Stimulated activated CD4-positive, alpha-beta T cell treated with anti-CD3 and anti-CD28 coated beads, Interleukin-4, amount 100 ng/mL, for 4 hours (primary cell): Measurements from ENCODE around the gene ACADM.
"Not testable (repeated sequence)": the region's sequence is repeated elsewhere in the genome, so short reads cannot be mapped to it uniquely, and the experiment has no call there.

ENCODE experiments used
- DNase-seq, 2 experiments: peaks; one replicate each; pipeline ENCODE4 v3.0.0-alpha.2; 2020

Gene ACADM

DNA sequence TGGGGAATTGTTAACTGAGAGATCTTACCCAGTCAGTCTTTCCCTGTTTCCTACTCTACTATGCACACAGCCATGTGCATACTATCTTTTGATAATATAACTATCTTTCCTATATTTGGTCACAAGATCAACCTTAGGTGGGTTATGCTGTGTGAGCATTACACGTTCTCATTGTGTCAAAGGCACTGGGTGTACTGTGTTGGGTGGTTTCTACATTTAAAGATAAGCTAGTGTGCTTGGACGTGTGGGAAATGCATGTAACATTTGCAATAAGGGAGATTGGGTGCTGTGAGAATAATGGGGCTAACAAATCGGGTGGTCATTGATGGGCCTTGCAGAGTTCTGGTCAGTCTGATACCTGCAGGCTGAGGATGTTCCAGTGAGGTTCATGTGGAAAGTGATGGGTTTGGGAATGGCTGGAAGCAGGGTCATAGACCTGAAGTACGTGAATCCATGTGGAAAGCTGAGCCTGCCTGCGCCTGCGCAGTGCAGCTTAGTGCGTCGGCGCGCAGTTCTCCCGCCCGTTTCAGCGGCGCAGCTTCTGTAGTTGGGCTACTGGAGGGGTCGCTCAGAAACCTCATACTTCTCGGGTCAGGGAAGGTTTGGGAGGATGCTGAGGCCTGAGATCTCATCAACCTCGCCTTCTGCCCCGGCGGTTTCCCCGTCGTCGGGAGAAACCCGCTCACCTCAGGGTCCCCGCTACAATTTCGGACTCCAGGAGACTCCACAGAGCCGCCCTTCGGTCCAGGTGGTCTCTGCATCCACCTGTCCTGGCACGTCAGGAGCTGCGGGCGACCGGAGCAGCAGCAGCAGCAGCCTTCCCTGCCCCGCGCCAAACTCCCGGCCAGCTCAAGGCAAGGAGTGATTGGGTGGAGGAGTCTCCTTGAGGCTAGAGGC, 72.1 kb downstream of the ACADM start, which contains the start of gene MSH4:
MSH4 (plus strand) TSS at position 507 of the 897 bp plus-strand sequence; CDS start at position 611, 104 bp downstream.
- DNase-seq, result no peak

DNA sequence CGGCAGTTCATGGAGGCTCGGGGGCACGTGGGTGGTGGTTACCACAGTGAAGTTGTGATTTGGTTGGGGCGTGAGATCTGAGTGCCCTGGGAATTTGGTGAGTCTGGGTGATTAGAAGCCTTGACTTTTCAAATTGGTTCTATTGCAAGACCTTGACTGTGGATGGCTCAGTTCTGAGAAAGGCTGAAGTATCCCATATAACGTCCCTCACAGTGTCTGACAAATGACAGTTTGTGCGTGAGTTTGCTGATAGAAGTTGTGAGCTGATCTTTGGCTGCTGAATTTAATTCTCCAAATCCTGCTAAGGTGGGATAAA, 72.7 kb downstream of the ACADM start:
- DNase-seq, result no peak

DNA sequence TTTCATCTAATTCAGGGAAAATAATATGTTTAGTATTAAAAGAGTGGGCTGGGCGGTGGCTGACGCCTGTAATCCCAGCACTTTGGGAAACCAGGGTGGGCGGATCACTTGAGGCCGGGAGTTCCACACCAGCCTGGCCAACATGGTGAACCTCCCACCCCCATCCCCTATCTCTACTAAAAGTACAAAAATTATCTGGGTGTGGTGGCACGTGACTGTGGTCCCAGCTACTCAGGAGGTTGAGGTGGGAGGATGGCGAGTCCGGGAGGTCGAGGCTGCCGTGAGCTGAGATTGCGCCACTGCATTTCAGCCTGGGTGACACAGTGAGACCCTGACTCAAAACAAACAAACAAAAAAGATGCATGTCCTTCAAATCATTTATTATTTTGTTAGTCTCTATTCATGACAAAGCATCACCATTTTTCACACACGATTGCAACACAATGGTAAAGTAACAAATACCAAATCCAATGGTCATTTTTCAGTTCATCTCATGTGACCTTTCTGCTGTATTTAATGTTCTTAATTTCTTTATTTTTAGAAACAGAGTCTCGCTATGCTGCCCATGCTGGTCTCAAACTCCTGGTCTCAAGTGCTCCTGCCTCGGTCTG, 73.2 kb downstream of the ACADM start:
- DNase-seq, result no peak

DNA sequence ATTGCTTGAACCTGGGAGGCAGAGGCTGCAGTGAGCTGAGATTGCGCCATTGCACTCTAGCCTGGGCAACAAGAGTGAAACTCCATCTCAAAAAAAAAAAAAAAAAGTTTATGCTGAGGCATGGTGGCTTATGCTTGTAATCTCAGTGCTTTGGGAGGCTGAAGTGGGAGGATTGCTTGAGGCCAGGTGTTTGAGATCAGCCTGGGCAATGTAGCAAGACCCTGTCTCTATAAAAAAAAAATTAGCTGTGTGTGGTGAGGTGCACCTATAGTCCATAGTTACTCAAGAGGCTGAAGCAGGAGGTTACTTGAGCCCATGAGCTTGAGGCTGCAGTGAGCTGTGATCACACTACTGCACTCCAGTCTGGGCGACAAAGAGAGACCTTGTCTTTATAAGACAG, 77.0 kb downstream of the ACADM start:
- DNase-seq, result not testable (repeated sequence)

DNA sequence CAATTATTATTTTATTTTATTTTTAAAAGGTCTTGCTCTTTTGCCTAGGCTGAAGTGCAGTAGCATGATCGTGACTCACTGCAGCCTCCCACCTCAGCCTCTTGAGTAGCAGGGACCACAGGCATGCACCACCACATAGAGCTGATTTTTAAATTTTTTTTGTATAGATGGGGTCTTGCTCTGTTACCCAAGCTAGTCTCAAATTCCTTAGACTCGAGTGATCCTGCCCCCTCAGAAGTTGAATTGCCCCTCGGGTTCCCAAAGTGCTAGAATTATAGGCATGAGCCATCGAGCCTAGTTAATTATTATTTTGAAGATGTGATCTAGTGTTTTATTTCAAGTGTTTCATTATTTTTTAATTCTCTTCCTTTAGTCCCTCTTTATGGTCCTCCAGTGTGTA, 84.4 kb downstream of the ACADM start:
- no peak for DNase-seq

DNA sequence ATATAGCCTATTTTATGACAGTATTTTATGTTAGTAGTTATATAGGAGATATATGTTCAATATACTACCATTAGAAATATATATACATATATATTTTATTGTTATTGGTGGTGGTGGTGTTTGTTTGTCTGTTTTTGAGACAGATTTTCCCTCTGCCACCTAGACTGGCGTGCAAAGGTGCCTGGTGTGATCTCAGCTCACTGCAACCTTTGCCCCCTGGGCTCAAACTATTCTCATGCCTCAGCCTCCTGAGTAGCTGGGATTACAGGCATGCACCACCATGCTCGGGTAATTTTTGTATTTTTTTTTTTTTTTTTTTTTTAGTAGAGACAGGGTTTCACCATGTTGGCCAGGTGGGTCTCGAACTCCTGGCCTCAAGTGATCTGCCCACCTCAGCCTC, 85.6 kb downstream of the ACADM start:
- not testable (repeated sequence) for DNase-seq

DNA sequence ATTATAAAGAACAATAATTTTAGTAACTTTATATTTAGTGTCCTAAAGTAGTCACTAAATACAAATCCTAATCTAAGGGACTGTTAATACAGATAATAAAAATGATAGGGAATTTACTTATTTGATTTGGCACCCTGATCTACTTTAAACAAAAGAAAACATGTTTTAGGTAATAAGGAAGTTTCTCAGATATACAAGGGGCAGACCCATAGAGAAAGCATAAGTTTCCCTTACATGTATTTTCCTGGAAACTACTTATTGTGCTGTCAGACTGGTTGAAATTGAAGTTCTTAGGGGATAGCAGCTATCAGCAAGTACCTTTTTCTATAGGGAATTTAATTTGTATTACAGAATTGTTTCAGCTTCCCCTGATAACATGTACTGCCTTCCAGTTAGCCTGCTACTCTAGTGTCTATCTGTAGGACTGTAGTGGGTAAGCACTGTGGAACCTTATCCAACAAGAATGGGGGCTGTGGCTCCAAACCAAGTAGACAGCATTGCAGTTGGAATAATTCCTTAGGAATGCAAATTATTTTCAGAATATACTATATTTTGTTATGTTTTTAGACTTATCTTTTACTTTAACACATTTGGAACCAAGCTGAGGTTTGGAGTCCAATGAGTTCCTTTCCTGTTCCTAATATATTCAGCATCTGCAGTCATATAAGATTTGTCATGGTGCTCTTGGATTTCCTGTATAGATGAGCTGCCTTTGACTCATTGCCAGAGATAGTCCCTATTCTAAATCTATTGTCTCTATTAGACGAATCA, 86.9 kb downstream of the ACADM start:
- DNase-seq, result no peak

DNA sequence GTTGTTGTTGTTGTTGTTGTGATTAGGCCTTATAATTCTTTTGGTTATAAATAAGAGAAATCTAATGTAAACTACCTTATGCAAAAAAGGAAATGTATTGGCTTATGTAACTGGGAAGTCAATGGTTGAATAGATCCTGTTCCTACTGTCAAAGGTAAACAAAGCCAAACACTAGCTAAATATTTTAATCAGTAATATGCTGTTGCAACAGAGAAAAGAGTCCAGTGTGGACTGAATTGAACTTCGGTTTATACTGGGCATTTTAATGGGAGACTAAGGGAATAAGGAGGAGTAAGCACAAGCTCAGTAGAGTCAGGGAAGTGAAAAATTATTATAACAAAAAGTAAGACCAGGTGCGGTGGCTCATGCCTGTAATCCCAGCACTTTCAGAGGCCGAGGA, 87.6 kb downstream of the ACADM start:
- no peak for DNase-seq
